GM18909 (cell line): ENCODE results near the gene SPEF1.
A peak's percentile ranks its signal among the peaks of the same experiment; 100 is the strongest.

Experiments used
- ATAC-seq: cut with Tn5 transposase; IDR thresholded peaks from one replicate; pipeline ENCODE4 v1.9.1; 2021; ENCODE audit warnings: mild to moderate bottlenecking; ENCODE audit not compliant: unreplicated experiment, poor library complexity

SPEF1 gene

GRCh38 chr20:3811467-3812258 is 30.4 kb upstream of the SPEF1 start:
- ATAC-seq = no peak

- ATAC-seq = no peak
Observed at GRCh38 chr20:3808544-3808943, 27.3 kb upstream of the SPEF1 start.

- ATAC-seq = no peak
Observed at GRCh38 chr20:3804781-3805180, 23.5 kb upstream of the SPEF1 start.

DNA sequence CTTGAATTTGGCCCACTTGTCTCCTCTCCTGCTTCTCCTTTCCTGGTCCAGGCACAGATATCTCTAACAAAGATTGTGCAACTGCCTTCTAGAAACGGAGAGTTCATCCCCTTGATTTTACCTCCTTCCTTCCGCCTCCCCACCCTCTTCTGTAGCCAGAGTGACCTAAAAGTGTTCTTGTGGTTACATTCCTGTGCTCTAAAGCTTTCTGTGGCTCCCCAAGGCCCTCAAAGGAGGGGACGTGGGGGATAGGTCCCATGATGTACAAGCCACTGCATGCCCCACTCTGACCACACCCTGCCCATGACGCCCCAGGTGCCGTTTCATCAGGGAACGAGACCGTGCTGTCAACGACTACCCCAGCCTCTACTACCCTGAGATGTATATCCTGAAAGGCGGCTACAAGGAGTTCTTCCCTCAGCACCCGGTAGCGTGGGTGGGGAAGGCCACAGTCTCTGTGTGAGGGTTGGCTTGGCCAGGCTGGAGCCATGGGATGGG is 23.1 kb upstream of the SPEF1 start:
- no peak for ATAC-seq

- no peak for ATAC-seq
Observed at GRCh38 chr20:3803854-3804253, 22.6 kb upstream of the SPEF1 start.

- ATAC-seq = no peak
Observed at GRCh38 chr20:3803289-3803688, 22.0 kb upstream of the SPEF1 start.

DNA sequence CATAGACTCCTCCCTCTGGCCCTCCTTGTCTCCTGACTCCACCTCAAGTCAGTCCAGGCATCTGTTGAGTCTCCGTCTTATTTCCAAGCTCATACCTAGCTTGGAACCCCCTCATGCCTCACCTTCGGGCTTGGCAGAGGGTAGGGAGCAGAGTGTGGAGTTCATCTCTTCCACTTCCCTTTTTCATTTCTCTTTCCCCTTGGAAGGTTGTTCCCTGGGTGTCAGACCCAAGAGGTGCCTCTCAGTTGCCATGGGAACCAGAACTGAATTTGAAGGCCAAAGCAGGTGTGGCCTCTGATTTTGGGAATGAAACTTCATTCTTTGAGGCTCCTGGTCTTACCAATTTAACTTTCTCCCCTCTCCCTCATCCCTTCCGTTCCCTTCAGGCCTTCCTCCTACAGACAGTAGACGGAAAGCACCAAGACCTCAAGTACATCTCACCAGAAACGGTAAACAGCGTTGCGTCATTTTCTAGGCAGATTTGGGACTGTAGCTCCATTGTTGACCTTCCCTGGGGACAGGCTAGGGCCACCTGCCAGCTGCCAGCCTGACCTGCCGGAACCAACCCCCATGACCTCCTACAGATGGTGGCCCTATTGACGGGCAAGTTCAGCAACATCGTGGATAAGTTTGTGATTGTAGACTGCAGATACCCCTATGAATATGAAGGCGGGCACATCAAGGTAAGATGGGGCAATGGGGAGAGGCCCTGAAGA is 21.4 kb upstream of the SPEF1 start:
- no peak for ATAC-seq

- no peak for ATAC-seq
Observed at GRCh38 chr20:3801846-3802245, 20.6 kb upstream of the SPEF1 start.

DNA sequence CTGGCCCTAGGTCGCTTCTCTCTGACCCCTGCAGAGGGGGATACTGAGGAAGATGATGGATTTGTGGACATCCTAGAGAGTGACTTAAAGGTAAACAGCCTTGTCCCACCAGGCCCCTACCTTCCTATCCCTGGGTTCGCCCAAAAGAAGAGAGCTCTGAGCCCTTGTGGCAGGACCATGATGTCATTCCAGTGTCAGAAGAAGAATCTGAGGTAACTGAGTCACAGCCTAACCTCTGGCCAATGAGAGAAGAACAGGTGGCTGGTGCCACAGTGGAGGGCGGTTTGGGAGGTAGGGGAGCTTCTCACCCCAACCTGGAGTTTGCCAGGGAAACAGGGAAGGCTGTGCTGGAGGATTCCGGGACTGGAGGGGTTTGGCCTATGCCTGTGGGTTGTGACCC is 20.1 kb upstream of the SPEF1 start:
- no peak for ATAC-seq

DNA sequence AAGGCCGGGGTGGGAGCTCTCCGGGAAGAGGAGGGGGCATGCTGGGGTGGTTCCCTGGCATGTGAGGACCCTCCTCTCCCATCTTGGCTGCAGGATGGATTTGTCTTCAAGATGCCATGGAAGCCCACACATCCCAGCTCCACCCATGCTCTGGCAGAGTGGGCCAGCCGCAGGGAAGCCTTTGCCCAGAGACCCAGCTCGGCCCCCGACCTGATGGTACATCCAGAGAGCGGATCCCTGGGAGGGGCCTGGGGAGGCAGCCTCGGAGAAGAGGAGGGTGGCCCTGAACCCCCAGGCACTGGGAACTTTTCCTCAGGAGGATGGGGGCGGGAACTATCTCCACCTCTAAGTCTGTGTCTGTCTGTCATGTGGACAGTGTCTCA is 19.6 kb upstream of the SPEF1 start:
- no peak for ATAC-seq

DNA sequence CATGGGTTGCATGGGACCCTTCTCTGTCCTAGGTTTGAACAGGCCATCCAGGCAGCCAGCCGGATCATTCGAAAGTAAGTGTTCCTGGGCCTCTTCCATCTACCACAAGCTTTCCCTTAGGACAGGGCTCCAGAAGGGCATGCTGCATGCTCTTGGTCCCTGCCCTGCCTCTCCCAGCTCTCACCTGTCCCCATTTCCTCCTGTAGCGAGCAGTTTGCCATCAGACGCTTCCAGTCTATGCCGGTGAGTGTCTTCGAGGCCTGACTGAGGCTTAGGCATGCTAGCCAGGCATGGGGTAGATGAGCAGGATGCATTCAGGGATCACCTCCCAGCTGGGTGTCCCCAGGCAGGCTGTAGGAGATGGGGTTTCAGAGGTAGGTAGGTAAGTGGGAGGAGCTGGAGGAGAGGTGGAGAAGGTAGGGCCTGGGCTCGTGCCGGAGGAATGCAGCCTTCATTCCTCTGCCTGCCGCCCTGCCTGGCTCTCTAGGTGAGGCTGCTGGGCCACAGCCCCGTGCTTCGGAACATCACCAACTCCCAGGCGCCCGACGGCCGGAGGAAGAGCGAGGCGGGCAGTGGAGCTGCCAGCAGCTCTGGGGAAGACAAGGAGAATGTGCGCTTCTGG is 19.1 kb upstream of the SPEF1 start:
- no peak for ATAC-seq

DNA sequence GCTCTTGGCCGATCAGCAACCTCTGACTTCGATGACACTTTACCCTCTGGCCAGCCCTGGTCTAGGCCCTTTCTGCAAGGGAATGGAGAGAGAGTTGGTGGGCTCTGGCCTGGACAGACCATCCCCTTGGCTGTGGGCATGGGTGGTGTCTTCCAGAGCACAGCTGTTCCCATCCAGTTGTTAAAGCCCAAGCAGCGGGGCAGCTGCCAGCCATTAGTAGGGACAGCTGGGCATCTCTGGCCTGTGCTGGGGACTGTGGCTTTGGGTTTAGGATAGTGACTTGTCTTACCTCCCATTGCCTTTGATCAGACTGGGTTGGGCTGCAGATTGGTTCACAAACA is 17.6 kb upstream of the SPEF1 start:
- ATAC-seq = no peak

GRCh38 chr20:3798373-3798768 is 17.1 kb upstream of the SPEF1 start:
- no peak for ATAC-seq

- no peak for ATAC-seq
Observed at GRCh38 chr20:3797592-3798372, 16.5 kb upstream of the SPEF1 start.

DNA sequence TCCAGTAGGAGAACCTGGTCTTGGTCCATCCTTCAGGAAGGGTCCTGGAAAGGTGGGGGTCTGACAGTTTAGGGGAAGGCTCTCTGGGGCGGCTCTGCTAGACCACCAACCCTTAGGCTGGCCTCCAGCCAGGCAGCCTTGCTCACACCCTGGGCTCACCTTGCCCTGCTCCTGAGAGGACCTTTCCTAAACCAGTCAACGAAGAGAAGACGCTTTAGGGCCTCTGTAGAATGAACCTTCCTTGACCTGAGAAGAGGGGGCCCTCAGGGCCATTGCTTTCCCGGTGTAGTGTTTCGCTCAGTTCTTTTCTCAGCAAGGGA is 15.9 kb upstream of the SPEF1 start:
- ATAC-seq = no peak

DNA sequence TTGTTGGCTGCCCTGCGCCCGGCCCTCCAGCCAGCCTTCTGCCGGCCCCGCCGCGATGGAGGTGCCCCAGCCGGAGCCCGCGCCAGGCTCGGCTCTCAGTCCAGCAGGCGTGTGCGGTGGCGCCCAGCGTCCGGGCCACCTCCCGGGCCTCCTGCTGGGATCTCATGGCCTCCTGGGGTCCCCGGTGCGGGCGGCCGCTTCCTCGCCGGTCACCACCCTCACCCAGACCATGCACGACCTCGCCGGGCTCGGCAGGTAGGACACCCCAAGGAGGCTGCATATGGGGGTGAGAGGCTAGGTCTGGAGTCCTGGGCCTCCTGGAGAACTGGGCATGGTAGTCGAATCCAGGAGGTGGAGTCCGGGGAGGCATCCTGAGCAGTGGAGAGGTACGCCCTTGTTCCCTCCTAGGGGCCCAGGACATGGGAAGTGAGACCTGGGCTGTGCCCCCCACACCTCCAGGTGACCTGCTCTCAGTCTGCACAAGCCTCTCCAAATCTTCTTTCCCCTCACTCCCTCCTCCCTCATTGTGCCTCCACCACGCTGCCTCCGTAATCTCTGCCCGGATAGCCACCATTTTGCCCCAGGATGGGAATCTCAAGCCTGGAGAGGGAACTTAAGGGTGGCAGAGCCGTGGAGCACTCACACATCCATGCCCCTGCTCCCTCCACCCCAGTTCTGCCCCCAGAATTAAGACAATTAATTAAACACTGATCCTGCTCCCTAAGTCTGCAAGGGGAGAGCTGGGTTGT is 15.4 kb upstream of the SPEF1 start:
- peak; percentile 7 for ATAC-seq

DNA sequence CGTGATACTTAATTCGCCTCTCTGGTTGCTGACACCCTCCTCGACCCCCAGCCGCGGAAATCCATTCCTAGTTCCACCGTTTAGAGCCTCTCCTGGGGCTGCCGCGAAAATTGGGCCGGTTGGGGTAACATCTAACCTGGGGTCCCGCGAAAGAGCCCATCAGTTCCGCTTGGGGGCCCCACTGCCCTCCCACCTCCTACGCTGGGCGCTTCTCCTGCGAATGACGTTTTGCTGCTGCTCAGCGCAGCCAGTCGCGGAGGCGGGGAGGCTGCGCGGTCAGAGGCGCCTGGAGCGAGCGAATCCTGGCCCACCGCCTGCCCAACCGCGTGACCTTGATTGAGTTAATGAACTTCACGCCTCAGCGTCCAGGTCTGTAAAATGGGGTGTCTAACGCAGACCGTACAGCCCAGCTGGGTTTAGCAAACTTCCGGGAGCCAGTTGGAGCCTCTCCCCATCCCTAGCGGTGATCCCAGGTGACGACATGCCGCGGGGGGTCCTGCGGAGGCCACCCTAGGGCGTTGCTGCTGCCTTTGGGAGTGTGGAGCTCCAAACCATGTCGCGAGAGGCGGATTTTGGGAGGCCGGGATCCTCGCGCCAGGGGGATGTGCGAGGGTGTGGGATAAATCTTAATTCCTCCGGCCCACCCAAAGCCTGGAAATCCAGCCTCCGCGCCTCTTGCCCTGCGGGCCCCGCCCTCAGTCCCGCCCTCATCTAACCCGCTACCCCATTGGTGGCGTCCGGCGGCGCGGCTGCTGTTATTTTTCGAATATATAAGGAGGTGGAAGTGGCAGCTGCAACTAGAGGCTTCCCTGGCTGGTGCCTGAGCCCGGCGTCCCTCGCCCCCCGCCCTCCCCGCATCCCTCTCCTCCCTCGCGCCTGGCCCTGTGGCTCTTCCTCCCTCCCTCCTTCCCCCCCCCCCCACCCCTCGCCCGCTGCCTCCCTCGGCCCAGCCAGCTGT is 14.5 kb upstream of the SPEF1 start, which contains the start of gene CDC25B:
Gene CDC25B (plus strand): TSS at position 800 of the 958 bp plus-strand sequence. CDS start 222 bp downstream, outside the sequence.
- ATAC-seq = peak; percentile 56

- ATAC-seq = no peak
Observed at GRCh38 chr20:3794701-3795420, 13.6 kb upstream of the SPEF1 start.
